B cell (primary cell): ENCODE results near the gene GLCE.

Experiments
- EZH2 ChIP-seq: IDR thresholded peaks from 2 replicates; pipeline ENCODE4 v1.6.1; 2012; ENCODE audit warnings: borderline replicate concordance, low read depth, mild to moderate bottlenecking, moderate library complexity, low read length; ENCODE audit not compliant: insufficient read depth, poor library complexity, severe bottlenecking
- TF ChIP-seq, protein P1 (sequence below): fragments of 200-600 bp; IDR thresholded peaks from one replicate; pipeline ENCODE4 v1.8.0; 2022; ENCODE audit warnings: antibody characterized with exemption, mild to moderate bottlenecking

DNA sequence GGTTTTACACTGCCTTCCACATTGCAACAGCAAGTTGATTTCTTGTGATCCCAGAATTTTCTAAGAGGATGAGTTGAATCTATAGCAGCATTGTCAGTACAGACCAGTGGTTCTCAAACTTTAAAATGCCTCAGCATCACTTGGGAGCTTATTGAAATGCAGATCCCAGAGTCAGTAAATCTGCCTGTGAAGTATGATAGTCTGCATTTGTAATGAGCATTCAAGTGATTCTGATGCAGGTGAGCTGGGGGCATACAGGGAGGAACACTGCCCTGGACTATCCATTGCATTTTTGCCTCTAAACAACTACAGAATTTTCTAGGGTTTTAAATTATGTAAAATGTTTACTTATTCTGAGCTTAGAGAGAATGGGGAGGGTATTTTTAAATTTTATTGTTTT is 110.8 kb downstream of the GLCE start:
- TF ChIP-seq, protein P1, sequence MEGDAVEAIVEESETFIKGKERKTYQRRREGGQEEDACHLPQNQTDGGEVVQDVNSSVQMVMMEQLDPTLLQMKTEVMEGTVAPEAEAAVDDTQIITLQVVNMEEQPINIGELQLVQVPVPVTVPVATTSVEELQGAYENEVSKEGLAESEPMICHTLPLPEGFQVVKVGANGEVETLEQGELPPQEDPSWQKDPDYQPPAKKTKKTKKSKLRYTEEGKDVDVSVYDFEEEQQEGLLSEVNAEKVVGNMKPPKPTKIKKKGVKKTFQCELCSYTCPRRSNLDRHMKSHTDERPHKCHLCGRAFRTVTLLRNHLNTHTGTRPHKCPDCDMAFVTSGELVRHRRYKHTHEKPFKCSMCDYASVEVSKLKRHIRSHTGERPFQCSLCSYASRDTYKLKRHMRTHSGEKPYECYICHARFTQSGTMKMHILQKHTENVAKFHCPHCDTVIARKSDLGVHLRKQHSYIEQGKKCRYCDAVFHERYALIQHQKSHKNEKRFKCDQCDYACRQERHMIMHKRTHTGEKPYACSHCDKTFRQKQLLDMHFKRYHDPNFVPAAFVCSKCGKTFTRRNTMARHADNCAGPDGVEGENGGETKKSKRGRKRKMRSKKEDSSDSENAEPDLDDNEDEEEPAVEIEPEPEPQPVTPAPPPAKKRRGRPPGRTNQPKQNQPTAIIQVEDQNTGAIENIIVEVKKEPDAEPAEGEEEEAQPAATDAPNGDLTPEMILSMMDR = no peak
- no peak for TF ChIP-seq EZH2
